Kidney epithelial cell (primary cell): ENCODE measurements around the gene SLC12A7. TPM values are rescaled to one million over a fixed set of nuclear protein-coding genes. Genes with fewer than 3 reads are reported as not detected.

ENCODE experiments used
- DNase-seq: peaks from one replicate; pipeline ENCODE4 v3.0.0-alpha.2; 2010; ENCODE audit warnings: low read depth
- H3K27me3 ChIP-seq: 2 replicates; pipeline ENCODE4 v1.6.0; 2011; ENCODE audit warnings: low read length; ENCODE audit not compliant: control insufficient read depth, insufficient read depth
- H3K36me3 ChIP-seq: 2 replicates; pipeline ENCODE4 v1.5.1; 2011; ENCODE audit warnings: low read length; ENCODE audit not compliant: control insufficient read depth, insufficient read depth
- H3K4me3 ChIP-seq: 2 replicates; pipeline ENCODE4 v1.5.1; 2011; ENCODE audit warnings: low read depth, mild to moderate bottlenecking, control low read depth, low read length
- CTCF ChIP-seq: IDR thresholded peaks from 2 replicates; pipeline ENCODE4 v1.5.1; 2011; ENCODE audit warnings: mild to moderate bottlenecking, moderate library complexity, low read length, control low read depth, inconsistent platforms; ENCODE audit not compliant: insufficient read depth, poor library complexity, severe bottlenecking
- total RNA-seq: library from RNA; depleted of rRNA; stranded (reverse); fragments of >200 nt; gene quantifications from 2 replicates; pipeline ENCODE4 v1.2.3, GENCODE V29; 2015

The SLC12A7 gene
- total RNA-seq, 1 donor from 2014 or later, result 50.3 TPM

DNA sequence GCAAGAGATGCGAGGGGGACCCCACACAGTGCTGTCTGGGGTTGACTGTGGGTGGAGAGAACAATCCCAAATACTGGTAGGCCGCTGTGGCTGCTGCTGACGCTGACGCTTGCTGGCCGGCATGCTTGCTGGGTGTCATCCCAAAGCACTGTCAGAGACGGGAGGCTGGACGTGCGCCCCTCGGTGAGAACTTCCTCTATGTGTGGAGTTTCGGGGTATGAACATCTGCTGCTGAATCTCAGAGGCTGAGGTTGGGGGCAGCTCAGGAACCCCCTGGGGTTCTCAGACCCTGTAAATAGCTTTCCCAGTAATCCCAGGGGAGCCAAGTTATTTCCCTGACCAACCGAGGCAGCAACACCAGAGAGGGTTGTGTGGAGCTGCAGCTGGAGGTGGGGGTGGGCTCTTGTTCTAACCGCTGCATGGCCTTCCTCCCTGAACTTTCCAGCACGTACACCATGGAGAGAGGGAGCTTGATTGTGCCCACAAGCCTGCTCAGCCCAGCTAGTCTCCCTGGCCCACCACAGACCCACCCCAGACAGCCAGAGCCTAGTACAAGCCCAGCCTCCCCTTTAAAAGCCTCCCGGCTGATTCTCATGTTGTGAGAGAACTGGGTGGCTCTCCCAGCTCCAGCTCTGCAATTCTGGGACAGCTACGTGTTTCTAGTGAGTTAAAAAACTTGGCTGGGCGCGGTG lies 21.8 kb upstream of the SLC12A7 start:
- DNase-seq, result no peak
- Histone ChIP-seq H3K4me3 (no peak overlapping the region), H3K27me3 (peaks cover 23% of the 10 kb centered on the region), H3K36me3 (no peaks in the 10 kb centered on the region)
- TF ChIP-seq CTCF, result no peak

GRCh38 chr5:1133108-1133507 lies 21.2 kb upstream of the SLC12A7 start:
- no peak for TF ChIP-seq CTCF
- DNase-seq, result no peak

GRCh38 chr5:1132570-1132969 lies 20.7 kb upstream of the SLC12A7 start:
- TF ChIP-seq CTCF, result no peak
- Histone ChIP-seq H3K27me3 (peaks cover 22% of the 10 kb centered on the region), H3K4me3 (no peak overlapping the region), H3K36me3 (no peaks in the 10 kb centered on the region)
- DNase-seq, result no peak

More at GRCh38 chr5:1133108-1133507, 21.2 kb upstream of the SLC12A7 start:
- Histone ChIP-seq H3K4me3 (no peak overlapping the region), H3K27me3 (peaks cover 25% of the 10 kb centered on the region), H3K36me3 (no peaks in the 10 kb centered on the region)

GRCh38 chr5:1131726-1132125 lies 19.9 kb upstream of the SLC12A7 start:
- H3K27me3 ChIP-seq, result peaks cover 22% of the 10 kb centered on the region
- no peak for TF ChIP-seq CTCF
- DNase-seq, result no peak
- H3K4me3 ChIP-seq, result no peak overlapping the region
- H3K36me3 ChIP-seq, result no peaks in the 10 kb centered on the region

DNA sequence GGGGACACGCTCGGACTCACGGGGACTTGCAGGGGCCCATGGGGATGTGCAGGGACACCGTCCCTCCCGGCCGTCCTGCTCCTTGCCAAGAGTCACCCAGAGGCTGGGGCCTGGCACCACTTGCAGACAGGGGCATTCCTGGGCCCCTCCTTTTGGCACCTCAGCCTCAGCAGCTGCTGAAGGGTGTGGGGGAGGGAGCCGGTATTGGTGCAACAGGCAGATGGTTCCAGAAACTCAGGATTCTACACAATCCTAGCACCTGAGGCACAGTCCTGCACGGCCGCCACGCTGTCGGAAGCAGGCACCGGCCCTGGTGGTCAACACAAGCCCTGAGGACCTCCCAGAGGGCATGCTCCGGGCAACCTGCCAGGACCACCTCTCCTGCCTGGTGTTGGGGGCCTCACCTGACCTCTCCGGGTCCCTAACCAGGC lies 19.3 kb upstream of the SLC12A7 start:
- Histone ChIP-seq H3K4me3 (no peak overlapping the region), H3K27me3 (peaks cover 22% of the 10 kb centered on the region), H3K36me3 (no peaks in the 10 kb centered on the region)
- no peak for TF ChIP-seq CTCF
- DNase-seq, result no peak
